ENCODE measurements around the gene UGT8.
"Not testable (repeated sequence)": the region's sequence is repeated elsewhere in the genome, so short reads cannot be mapped to it uniquely, and the experiment has no call there.

The UGT8 gene

DNA sequence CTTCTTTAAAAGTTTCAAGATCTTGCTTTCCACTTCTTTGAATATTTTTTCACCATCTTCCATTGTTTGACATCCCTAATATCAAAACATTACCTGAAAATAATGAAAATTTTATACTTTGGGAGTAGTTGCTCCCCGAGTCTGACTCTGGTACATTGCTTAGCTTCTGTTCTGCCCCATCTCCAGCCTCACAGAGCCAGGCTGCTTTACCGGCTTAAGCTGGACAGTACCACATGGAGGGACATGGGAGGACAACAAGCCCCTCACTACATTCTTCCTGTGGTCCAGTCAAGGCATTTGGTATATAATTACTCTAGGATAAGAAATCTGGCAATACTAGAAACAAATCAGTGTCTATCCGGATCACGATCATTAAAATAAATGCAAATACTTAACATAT, 60.2 kb downstream of the UGT8 start:
- TF ChIP-seq, protein P1, sequence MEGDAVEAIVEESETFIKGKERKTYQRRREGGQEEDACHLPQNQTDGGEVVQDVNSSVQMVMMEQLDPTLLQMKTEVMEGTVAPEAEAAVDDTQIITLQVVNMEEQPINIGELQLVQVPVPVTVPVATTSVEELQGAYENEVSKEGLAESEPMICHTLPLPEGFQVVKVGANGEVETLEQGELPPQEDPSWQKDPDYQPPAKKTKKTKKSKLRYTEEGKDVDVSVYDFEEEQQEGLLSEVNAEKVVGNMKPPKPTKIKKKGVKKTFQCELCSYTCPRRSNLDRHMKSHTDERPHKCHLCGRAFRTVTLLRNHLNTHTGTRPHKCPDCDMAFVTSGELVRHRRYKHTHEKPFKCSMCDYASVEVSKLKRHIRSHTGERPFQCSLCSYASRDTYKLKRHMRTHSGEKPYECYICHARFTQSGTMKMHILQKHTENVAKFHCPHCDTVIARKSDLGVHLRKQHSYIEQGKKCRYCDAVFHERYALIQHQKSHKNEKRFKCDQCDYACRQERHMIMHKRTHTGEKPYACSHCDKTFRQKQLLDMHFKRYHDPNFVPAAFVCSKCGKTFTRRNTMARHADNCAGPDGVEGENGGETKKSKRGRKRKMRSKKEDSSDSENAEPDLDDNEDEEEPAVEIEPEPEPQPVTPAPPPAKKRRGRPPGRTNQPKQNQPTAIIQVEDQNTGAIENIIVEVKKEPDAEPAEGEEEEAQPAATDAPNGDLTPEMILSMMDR (IDR thresholded peaks at IDR 0.05; ENCODE audit: insufficient read depth, low read depth, low read length, missing control alignments) = no peak
- no peak overlapping the region for H3K4me3 ChIP-seq (ENCODE audit: low read depth, low read length)
- no peak for DNase-seq (ENCODE audit: low read depth)

DNA sequence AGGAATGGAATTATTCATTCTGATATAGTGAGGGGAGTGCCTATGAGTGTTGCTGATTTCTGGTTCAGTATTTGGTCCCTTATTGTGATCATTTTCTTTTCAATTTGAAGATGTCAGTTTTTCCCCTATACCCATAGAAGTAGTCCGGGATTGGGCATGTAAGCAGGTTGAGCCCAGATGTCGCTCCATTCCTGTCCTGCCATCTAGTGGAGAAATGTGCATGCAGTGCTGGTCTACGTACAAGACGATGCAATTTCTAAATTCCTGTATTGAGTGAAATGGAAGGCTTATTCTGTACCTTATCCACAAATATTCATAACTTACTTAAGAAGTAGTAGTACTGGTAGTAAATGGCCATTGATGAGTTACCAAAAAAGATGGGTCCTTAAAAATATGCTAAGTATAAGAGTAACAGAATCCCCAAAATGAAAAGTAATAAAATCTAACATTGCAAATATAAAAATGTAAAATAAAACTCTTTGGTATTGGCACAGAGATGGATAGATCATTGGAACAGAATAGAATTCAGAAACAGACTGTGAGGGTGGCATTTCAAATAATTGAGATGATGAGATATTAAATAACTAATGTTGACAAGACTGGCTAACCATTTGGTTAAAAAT, 60.9 kb downstream of the UGT8 start:
- peak; percentile 86 for DNase-seq (ENCODE audit: low read depth)
- TF ChIP-seq, protein P1 (IDR thresholded peaks at IDR 0.05; ENCODE audit: insufficient read depth, low read depth, low read length, missing control alignments) = peak; percentile 86
- H3K4me3 ChIP-seq (ENCODE audit: low read depth, low read length) = no peak overlapping the region

DNA sequence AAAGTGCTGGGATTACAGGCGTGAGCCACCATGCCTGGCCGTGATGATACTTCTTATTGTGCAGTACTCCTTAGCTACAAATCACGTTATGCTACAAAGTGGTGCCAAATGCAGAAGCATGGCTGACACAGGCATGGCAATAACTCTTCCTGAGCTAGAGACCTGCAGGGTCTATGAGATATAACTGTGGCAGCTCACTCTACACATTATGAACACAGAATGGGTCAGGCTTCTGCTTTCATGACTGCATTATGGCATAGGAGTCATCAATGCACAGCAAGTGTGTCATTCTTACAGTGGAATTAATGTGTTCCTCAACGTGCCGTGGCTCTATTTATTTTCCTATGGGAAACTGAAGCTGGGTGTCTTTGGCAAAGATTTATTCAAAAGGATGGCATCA, 64.5 kb downstream of the UGT8 start:
- no peak for DNase-seq (ENCODE audit: low read depth)
- H3K4me3 ChIP-seq (ENCODE audit: low read depth, low read length) = no peak overlapping the region
- TF ChIP-seq, protein P1 (IDR thresholded peaks at IDR 0.05; ENCODE audit: insufficient read depth, low read depth, low read length, missing control alignments) = no peak

DNA sequence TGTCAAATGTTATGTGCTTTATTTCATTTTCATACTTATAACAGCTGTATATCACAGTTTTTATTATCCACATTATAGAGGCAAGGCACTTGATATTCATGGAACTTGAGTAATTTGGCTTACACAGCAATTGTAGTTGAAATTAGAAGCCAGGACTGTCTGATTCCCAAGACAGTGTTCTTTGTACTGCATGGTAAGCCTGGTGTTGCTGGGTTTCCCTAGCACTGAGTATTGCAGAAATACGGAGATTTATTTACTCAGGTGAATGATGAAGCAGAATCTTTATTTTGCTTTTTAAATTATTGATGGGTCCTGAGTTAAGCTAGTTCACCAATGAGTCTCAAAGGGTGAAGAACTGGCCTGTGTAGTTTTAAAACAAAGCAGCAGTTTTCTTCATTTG, 70.0 kb downstream of the UGT8 start:
- DNase-seq (ENCODE audit: low read depth) = no peak
- TF ChIP-seq, protein P1 (IDR thresholded peaks at IDR 0.05; ENCODE audit: insufficient read depth, low read depth, low read length, missing control alignments) = no peak

DNA sequence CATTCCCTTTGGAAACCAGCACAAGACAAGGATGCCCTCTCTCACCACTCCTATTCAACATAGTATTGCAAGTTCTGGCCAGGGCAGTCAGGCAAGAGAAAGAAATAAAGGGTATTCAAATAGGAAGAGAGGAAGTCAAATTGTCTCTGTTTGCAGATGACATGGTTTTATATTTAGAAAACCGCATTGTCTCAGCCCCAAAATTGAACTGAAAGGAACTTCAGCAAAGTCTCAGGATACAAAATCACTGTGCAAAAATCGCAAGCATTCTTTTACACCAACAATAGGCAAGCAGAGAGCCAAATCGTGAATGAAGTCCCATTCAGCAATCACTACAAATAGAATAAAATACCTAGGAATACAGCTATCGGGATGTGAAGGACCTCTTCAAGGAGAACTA, 72.1 kb downstream of the UGT8 start:
- DNase-seq (ENCODE audit: low read depth) = peak; percentile 35
- H3K4me3 ChIP-seq (ENCODE audit: low read depth, low read length) = not testable (repeated sequence)

More for the DNA sequence above, 70.0 kb downstream of the UGT8 start:
- no peak overlapping the region for H3K4me3 ChIP-seq (ENCODE audit: low read depth, low read length)

DNA sequence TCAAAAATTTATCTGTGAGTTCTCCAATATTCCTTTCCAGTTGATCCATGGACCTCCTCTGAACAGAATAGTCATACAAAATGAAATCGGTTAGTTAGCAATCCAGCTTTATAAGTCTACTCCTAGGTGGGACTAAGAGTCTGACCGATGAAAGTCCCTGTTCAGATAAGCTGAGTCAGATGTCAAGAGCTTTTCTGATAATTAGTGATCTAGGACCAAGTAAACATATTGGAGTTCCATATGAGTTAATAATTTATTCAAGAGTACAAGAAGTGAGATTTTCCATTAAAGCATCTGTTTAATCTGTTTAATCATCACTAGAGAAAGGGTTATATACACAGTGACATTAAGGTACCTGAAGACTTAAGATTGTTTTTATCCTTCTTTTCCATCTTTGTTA, 74.7 kb downstream of the UGT8 start:
- TF ChIP-seq, protein P1 (IDR thresholded peaks at IDR 0.05; ENCODE audit: insufficient read depth, low read depth, low read length, missing control alignments) = no peak
- DNase-seq (ENCODE audit: low read depth) = no peak
- H3K4me3 ChIP-seq (ENCODE audit: low read depth, low read length) = no peak overlapping the region

DNA sequence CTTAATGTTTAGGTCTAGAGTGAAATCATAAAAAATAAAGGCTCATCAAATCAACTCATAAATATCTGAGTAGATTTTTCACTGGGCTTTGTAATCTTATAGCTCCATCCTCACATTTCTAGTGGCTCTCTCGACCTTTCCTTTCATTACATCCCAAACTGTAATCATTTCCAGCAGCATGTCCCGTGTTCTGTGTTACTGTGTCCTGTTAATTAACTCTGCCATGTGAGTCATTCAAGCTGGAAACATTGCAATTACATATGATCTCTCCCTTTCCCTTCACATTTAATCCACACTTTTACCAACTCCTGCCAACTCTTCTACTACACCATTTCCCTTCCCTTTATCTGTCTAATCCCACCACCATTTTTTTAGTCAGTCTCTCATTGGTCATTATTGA, 75.5 kb downstream of the UGT8 start:
- no peak for DNase-seq (ENCODE audit: low read depth)
- TF ChIP-seq, protein P1 (IDR thresholded peaks at IDR 0.05; ENCODE audit: insufficient read depth, low read depth, low read length, missing control alignments) = no peak
- no peak overlapping the region for H3K4me3 ChIP-seq (ENCODE audit: low read depth, low read length)

All from GM12865 (cell line).